Measurements from ENCODE around the gene MYBPH.

DNA sequence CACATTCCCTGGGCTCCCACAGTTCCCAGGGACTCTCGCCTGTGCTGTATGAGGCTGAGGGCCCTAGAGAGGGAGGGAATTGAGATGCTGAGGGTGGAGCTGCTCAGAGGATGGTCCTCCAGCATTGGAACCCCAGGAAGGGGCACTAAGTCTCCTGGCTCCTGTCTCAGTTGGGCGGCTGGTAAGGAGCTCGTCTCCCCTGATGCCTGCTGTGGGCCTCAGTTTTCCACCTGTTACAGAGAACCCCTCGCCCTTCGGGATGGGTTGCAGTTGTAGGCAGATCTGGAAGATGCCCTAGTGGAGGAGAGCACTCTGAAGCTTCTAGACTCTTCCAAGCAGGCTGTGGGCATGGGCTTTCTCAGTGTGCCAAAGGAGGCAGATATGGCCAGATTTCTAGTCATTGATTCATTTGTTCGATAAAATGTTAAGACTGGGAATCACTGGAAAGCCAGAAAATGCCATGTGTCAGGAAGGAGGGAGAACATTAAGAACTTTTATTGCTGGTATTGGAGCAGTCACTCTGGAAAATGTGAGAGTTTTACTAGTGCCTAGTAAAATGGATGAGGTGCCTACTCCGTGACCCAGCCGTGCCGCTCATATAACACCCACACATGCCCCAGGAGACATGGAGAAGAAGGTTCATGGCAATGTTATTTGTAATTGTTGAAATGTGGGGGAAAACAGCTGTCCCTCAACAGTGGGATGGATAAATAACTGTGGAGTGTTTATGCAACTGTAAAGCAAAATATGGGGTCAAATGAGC lies 828 bp upstream of the MYBPH start:
- TF ChIP-seq, protein P1, sequence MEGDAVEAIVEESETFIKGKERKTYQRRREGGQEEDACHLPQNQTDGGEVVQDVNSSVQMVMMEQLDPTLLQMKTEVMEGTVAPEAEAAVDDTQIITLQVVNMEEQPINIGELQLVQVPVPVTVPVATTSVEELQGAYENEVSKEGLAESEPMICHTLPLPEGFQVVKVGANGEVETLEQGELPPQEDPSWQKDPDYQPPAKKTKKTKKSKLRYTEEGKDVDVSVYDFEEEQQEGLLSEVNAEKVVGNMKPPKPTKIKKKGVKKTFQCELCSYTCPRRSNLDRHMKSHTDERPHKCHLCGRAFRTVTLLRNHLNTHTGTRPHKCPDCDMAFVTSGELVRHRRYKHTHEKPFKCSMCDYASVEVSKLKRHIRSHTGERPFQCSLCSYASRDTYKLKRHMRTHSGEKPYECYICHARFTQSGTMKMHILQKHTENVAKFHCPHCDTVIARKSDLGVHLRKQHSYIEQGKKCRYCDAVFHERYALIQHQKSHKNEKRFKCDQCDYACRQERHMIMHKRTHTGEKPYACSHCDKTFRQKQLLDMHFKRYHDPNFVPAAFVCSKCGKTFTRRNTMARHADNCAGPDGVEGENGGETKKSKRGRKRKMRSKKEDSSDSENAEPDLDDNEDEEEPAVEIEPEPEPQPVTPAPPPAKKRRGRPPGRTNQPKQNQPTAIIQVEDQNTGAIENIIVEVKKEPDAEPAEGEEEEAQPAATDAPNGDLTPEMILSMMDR (IDR thresholded peaks at IDR 0.05), result no peak
- no peak for TF ChIP-seq POLR2A (IDR thresholded peaks at IDR 0.05)

Data from right lobe of liver (tissue), 4 donors.